GM12872 (cell line): ENCODE measurements around the gene ZNRF3.

ENCODE experiments used
- CTCF ChIP-seq: IDR thresholded peaks from 3 replicates; pipeline ENCODE4 v1.5.1; 2011; ENCODE audit warnings: low read depth, mild to moderate bottlenecking, low read length, moderate library complexity; ENCODE audit not compliant: insufficient read depth

ZNRF3 gene

GRCh38 chr22:29073618-29074275, 190.4 kb downstream of the ZNRF3 start:
- TF ChIP-seq CTCF: no peak

- TF ChIP-seq CTCF: no peak
Observed at GRCh38 chr22:29074276-29074772, 191.0 kb downstream of the ZNRF3 start.

GRCh38 chr22:29078036-29078868, 194.9 kb downstream of the ZNRF3 start:
- TF ChIP-seq CTCF: no peak

- TF ChIP-seq CTCF: no peak
Observed at GRCh38 chr22:29078869-29079207, 195.5 kb downstream of the ZNRF3 start.

GRCh38 chr22:29079218-29079901, 196.0 kb downstream of the ZNRF3 start:
- TF ChIP-seq CTCF: no peak

- TF ChIP-seq CTCF: no peak
Observed at GRCh38 chr22:29080106-29080975, 197.0 kb downstream of the ZNRF3 start.
